NB4 (cell line): ENCODE data around the gene SGPL1.

ENCODE experiments used
- DNase-seq: peaks from one replicate; pipeline ENCODE4 v3.0.0; 2010; ENCODE audit warnings: low read depth
- H3K4me3 ChIP-seq: one replicate; pipeline ENCODE4 v1.5.1; 2011; ENCODE audit warnings: mild to moderate bottlenecking, low read depth, low read length, moderate library complexity
- MYC ChIP-seq: IDR thresholded peaks from 2 replicates; pipeline ENCODE4 v1.6.1; 2011; ENCODE audit warnings: low read depth, low read length
- POLR2A ChIP-seq: IDR thresholded peaks from 2 replicates; pipeline ENCODE4 v1.6.1; 2011; ENCODE audit warnings: mild to moderate bottlenecking; ENCODE audit not compliant: insufficient read length; ENCODE audit errors: extremely low read depth
- TF ChIP-seq, protein P1 (sequence below): IDR thresholded peaks from 2 replicates; pipeline ENCODE4 v1.6.1; 2011; ENCODE audit warnings: low read depth, low read length
- TF ChIP-seq, protein P2 (sequence below): IDR thresholded peaks from one replicate; pipeline ENCODE4 v1.5.1; 2012; ENCODE audit warnings: low read depth, low read length

The SGPL1 gene

DNA sequence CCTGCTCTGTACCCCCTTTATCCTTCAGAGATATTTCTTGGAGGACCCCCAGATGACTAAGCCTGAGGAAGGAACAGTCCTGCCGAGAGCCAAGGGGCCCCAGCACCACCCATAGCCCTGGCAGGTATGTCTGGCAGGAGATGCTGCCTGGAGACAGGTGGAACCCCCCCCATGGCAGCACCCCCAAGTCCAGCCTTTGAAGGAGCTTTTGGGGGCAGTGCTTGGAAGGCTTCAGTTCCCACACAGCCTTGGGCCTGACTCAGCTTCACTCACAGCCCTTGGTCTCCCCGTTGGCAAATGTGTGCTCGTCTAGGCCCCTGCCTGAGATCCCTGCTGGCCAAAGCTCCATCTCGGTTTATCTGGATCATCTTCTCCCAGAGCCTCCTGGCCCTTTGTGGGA, 95.6 kb downstream of the SGPL1 start:
- no peak overlapping the region for H3K4me3 ChIP-seq
- no peak for DNase-seq
- TF ChIP-seq, protein P1, sequence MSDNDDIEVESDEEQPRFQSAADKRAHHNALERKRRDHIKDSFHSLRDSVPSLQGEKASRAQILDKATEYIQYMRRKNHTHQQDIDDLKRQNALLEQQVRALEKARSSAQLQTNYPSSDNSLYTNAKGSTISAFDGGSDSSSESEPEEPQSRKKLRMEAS: no peak
- TF ChIP-seq MYC (no peak), POLR2A (no peak)
- TF ChIP-seq, protein P2, sequence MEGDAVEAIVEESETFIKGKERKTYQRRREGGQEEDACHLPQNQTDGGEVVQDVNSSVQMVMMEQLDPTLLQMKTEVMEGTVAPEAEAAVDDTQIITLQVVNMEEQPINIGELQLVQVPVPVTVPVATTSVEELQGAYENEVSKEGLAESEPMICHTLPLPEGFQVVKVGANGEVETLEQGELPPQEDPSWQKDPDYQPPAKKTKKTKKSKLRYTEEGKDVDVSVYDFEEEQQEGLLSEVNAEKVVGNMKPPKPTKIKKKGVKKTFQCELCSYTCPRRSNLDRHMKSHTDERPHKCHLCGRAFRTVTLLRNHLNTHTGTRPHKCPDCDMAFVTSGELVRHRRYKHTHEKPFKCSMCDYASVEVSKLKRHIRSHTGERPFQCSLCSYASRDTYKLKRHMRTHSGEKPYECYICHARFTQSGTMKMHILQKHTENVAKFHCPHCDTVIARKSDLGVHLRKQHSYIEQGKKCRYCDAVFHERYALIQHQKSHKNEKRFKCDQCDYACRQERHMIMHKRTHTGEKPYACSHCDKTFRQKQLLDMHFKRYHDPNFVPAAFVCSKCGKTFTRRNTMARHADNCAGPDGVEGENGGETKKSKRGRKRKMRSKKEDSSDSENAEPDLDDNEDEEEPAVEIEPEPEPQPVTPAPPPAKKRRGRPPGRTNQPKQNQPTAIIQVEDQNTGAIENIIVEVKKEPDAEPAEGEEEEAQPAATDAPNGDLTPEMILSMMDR: no peak

DNA sequence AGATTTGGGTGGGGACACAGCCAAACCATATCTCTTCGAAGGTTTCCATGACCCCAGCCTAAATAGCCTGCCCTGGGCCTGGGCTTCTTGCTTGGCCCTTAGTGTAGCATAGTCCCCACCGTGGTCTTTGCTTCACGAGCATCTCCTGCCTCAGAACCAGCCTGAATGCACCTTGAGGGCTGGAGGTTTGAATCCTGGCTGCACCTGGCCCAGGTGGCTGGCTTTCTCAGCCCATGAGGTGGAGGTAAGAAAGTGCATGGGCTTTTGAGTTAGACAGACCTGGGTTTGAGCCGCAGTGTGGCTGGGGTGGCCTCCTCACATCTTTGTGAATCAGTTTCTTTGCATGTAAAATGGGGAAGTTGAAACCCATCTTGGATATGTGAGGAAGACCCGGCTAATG, 96.8 kb downstream of the SGPL1 start:
- no peak for DNase-seq
- TF ChIP-seq, protein P1: no peak
- TF ChIP-seq MYC (no peak), POLR2A (no peak)
- TF ChIP-seq, protein P2: no peak
- H3K4me3 ChIP-seq: no peak overlapping the region

DNA sequence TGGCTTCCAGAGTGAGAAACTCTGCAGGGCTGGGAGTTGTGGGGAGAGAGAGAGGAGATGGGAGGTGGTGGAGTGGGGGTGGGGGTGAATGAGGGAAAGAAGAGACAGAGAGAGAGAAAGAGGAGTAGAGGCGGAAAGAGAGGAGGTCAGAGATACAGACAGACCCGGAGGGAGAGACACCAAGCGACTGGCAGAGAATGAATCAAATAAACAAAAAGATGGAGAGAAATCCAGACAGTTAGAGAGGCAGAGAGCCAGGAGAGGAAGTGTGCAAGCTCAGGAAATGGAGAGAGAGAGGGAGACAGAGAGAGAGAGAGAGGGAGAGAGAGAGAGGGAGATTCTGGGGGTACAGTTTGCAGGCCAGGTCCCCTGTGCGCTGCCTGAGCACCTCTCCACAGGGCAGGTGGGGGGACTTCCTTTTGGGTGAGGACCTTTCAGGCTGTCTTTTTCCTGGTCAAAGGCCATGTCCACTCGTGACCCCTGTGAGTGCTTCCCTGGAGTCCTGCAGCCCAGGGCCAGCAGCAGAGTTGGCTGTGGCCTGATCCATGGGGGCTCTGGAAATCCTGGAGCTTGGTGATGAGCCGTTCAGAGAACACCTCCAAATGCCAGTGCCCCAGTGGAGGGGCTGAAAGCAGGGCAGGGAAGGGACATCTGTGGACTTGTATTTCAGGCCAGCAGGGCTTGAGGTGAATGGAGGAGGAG, 97.6 kb downstream of the SGPL1 start:
- no peak overlapping the region for H3K4me3 ChIP-seq
- TF ChIP-seq, protein P2: no peak
- TF ChIP-seq MYC (no peak), POLR2A (no peak)
- TF ChIP-seq, protein P1: no peak
- DNase-seq: no peak

DNA sequence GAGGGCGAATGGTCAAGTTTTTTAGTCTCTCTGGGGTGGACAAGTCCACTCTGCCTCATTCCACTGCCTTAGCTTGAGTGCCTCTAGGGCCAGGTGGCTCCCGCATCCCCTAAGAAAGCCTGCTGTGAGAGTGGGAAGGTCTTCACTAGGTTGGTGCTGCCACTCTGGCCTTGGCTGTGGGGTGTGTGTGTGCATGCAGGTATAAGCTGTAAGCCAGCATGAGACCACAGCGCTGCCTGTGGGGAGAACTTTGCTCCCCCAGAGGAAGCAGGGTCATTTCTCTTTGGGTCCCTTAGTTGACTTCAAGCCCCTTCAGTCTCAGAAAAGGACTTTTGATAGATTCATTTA, 98.1 kb downstream of the SGPL1 start:
- TF ChIP-seq, protein P2: no peak
- no peak for DNase-seq
- no peak overlapping the region for H3K4me3 ChIP-seq

DNA sequence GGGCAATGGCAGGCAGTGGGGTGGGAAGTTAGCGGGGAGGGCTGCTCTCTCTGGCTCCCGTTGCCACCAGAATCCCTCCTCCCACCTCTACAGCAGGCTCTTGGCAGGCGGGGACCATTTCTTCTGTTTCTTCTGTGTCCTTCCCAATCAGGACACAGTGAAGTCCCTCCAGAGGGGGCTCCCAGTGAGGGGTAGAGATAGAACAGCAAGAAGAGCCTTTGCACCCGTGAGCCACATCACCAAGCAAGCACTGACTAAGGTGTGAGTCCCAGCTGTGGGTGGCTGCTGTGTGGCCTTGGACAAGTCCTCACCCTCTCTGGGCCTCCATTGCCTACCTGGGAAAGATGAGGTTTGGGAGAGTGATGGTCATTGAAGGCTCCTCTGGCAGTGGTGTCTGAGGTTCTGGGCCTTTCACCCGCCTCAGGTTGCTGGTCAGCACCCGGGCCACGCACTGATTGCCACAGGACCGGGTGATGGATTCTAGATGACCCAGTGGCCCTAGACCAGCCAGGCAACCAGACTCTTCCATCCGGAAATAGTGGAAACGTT, 98.6 kb downstream of the SGPL1 start:
- no peak for DNase-seq
- TF ChIP-seq, protein P1: no peak
- H3K4me3 ChIP-seq: no peak overlapping the region

DNA sequence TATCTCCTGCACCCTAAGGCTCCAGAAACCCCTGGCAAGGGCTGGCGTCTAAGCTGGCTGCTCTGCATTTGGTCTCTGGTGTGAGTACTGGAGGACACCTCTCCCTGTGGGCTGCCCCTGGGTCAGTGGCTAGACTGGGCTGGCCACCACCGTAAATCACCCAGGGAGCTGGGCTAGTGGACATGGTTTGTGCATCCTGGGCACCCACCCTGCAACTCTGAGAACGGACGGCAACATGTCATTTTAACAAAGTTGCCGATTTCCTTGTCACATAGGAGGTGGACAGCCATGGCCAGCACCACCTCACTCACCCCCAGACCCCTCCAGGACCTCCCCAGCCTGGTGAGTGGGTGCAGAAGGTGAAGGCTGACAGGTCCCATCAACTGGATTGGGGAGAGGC, 99.5 kb downstream of the SGPL1 start:
- no peak for DNase-seq
- TF ChIP-seq, protein P1: no peak
- no peak for TF ChIP-seq MYC
- no peak overlapping the region for H3K4me3 ChIP-seq

DNA sequence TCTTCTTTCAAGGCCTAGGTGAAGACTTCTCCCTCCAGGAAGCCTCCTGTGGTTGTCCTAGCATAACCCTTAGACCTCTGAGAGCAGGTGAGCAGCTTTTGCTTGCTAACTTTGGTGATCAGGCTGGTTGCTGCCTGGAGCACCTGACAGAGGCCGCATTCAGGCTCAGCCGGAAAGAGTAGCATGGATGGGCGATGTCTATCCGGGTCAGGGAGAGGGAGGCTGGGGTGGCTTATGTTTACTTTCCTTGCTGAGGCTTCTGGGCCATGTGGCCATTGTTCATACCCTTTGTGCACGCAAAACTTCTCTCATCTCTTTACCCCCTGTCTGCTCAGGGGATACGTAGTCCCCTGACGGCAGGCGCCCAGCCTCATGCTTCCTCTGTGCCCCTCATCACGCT, 100.1 kb downstream of the SGPL1 start:
- H3K4me3 ChIP-seq: no peak overlapping the region
- DNase-seq: no peak
- TF ChIP-seq MYC (no peak), POLR2A (no peak)
- TF ChIP-seq, protein P2: no peak
- TF ChIP-seq, protein P1: no peak
